Measurements from ENCODE around the gene DDI1.
A peak's percentile ranks its signal among the peaks of the same experiment; 100 is the strongest.

The DDI1 gene

DNA sequence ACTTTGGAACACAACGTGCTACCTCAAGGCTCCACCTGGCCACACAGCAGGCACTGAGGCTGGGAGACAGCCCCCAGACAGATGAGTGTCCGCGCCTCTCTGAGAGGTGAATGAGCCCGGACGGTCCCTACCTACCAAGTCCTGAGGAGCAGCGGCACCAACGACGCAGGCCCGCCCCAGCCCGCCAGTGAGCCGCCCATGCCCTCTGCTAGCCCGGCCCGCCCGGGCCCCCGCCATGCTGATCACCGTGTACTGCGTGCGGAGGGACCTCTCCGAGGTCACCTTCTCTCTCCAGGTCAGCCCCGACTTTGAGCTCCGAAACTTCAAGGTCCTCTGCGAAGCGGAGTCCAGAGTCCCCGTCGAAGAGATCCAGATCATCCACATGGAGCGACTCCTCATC, at the start of gene DDI1:
Gene DDI1, plus strand, starts transcription at position 53 of the 400 bp plus-strand sequence. Its CDS starts 183 bp downstream, at position 236.
- DNase-seq, result no peak

- no peak for DNase-seq
Measured at GRCh38 chr11:103987629-103988594, 48.5 kb upstream of the DDI1 start.

- peak; percentile 2 for DNase-seq
Measured at GRCh38 chr11:103988595-103988969, 47.9 kb upstream of the DDI1 start.

GRCh38 chr11:103993507-103993906, 42.9 kb upstream of the DDI1 start:
- DNase-seq, result no peak

GRCh38 chr11:103994094-103994493, 42.3 kb upstream of the DDI1 start:
- DNase-seq, result no peak

DNA sequence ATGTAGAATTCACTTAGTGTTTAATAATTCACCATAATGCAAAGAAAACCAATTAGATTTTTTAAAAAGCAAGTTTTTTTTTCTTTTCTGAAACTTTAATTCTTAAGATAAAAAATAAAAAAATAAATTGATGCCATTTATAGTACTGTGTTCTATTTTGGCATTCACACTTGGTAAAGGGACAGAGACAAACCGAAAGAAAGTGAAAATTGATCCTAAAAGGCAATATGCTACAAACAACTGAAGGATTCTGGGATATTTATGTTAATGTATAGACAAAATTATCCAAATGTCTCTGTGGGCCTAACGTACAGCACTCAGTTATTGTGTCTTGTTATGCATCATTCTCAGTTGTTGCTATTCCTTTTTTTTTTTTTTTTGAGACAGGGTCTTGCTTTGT, 41.9 kb upstream of the DDI1 start:
- no peak for DNase-seq

DNA sequence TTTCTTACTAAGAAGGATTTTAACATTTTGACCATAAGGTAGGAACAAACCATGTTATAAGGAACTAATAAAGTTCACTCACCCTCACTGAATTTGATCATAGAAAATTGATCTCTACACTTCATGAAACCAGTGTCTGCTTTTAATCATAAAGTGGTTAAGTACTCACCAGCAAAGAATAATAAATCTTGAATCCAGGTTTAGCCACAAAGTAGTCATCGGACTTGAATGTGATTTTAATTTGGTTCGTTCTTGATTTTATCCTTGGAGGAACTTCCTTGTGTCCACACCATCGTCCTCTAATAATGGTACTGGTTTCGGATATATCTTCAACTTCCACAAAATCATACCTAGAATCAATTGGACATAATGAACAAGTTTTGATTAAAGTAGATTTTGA, 40.5 kb upstream of the DDI1 start:
- no peak for DNase-seq

- DNase-seq, result no peak
Measured at GRCh38 chr11:103997082-103997481, 39.4 kb upstream of the DDI1 start.

DNA sequence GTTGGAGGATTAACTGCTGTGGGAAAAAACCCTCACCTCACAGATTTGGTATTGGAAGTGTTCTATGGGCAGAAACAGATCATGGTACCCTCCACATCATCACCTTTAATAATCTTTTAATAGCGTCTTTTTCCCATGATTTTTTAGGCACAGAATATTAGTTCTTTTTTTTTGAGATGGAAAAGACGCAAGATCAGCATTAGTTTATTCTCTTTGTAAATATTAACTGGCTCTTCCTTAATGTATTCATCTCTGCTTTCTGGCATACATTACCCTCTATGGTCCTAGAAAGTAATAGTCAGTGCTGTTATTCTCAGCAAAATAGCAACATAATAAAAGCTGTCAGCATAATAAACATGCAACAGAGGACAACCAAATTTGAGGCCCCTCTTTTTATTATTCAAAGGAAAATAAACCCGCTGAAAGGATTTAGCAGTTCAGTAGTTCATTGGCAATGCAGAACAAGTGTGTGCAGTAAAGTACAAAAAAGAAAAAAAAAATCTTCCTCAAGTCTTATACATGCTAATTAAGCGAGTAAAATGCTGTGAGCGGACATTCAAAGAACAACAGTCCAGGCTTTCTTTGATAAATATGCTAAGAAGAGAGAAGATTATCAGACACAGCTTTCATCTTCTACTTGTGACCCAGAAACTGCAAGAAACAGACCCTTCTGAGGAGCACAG, 37.5 kb upstream of the DDI1 start:
- DNase-seq, result no peak

- no peak for DNase-seq
Measured at GRCh38 chr11:104000798-104001197, 35.6 kb upstream of the DDI1 start.

DNA sequence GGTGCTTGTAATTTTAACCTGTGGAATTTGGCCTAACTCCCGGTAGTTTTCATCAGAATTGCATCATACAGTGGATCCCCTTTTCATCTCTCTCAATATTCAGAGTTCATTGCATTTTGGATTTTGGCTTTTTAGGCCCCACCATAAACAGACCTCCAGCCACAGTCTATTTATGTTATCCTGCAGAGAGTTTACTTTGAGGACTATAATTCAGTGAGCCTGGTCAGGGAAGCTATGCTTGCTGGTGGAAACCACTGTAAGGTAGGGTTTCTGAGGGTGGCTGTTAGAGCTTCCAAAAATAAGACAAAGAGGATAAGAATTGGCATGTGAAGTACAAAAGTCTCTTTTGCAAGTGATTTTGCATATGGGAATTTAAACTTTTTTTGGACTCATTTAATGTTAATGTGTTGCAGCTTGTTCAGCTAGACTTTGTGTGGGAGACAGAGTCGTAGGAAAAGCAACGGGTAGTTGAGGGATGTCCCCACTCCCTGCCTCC, 34.8 kb upstream of the DDI1 start:
- DNase-seq, result no peak

GRCh38 chr11:104003491-104003890, 32.9 kb upstream of the DDI1 start:
- no peak for DNase-seq

GRCh38 chr11:104005234-104005855, 31.1 kb upstream of the DDI1 start:
- no peak for DNase-seq

GRCh38 chr11:104009744-104010143, 26.7 kb upstream of the DDI1 start:
- DNase-seq, result no peak

- no peak for DNase-seq
Measured at GRCh38 chr11:104011044-104011443, 25.4 kb upstream of the DDI1 start.

DNA sequence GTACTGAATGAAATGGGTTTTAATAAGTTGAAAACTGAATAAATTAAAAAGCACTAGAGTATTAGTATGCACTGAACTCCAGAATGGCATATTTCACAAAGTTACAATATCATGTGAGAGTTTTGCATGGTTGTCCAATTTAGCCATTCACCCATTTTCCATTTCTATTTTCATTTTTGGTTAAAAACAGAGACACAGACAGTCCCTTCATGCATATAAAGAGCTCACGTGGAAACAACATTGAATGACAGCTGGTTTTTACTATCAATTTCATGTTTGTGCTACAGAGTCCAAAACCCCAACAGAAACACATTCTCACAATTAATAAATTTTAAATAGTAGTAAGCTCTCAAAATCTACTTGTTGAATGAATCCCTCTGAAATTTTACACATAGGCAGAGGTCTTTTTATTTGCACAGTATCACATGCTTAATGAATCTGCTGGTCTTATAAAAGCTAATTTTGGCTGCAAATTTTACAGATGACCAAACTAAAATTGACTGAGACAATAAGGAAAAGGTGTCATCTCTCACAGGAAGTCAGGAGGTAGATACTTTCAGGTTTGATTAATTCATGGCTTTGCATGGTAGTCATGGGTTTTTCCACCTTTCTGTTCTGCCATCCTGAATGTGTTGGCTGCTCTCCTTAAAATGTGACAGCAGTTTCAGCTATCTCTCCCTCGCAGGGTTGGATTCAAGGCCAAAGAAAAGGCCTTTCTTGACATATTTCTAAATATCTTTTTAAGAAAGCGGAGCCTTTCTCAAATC, 20.6 kb upstream of the DDI1 start:
- no peak for DNase-seq

DNA sequence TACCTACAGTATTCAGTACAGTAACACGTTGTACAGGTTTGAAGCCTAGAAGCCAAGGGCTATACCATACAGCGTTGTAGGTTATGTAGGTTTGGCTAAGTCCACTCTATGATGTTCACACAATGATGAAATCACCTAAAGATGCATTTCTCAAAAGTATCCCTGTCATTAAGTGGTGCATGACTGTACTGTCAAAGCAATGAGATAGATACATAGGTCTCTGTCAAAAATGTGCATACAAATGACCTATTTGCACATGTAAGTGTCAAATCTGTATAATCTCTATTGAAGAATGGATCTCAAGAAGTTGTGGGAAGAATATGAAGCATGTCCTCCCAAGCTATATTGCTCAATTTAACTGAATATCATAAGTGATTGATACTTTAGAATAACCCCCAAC, 11.9 kb upstream of the DDI1 start:
- no peak for DNase-seq

DNA sequence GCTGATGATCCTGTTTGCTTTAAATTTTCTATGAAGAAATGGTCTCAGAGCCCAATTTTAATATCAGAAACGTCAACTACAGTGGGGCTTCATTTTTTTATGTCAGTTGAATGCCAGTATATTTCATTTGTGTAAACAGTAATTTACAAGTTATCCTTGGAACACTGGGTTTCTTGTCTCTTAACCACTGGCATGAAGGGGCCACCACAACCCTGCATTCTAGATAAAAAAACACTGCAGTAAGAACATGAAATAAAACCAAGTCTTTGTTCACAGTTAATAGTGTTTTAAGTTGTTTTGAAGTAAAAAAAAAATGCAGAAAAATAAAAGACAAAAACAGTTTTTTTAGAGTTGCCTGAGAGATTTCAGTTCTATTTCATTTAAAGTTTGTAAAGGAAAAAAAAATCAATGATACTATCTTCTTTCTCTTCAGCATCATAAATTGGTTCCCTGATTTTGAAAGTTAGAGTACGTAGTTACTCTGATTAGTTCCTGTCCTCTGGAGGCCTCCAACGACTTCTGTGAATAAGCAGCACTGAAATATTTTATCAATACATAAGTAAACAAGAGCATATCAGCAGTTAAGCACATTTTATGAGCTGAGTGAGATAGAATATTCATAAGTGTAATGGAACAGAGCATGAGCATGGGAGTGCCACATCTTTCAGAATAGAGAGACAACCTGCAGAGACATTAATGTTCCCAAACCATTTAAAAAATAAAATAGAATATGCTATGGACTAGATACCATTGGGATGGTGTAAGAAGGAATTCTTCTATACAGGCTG, 7.8 kb upstream of the DDI1 start:
- no peak for DNase-seq

GRCh38 chr11:104033134-104033533, 3.3 kb upstream of the DDI1 start:
- DNase-seq, result peak; percentile 16

GRCh38 chr11:104033561-104033960, 2.9 kb upstream of the DDI1 start:
- no peak for DNase-seq

DNA sequence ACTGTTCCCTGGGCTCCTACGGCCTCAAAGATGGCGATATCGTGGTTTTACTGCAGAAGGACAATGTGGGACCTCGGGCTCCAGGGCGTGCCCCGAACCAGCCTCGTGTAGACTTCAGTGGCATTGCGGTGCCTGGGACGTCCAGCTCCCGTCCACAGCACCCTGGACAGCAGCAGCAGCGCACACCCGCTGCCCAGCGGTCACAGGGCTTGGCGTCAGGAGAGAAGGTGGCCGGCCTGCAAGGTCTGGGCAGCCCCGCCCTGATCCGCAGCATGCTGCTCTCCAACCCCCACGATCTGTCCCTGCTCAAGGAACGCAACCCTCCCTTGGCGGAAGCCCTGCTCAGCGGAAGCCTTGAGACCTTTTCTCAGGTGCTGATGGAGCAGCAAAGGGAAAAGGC, 555 bp downstream of the DDI1 start:
- no peak for DNase-seq

GRCh38 chr11:104041792-104042191, 5.4 kb downstream of the DDI1 start:
- DNase-seq, result no peak

Measured in kidney glomerular epithelial cell (primary cell).